ENCODE results near the gene ISL2. TPM values are rescaled to one million over a fixed set of nuclear protein-coding genes. Genes with fewer than 3 reads are reported as not detected.
A peak's percentile ranks its signal among the peaks of the same experiment; 100 is the strongest.

Gene ISL2
- total and polyA plus RNA-seq, 9 of the 15 experiments (the other 6 are each of a cell fraction or from before 2014, with no cell fraction given), result 0.15 to 23.7 (median 4.0) TPM

GRCh38 chr15:76338486-76339304, 2.1 kb downstream of the ISL2 start (continued):
- TF ChIP-seq ZNF407 (IDR thresholded peaks at IDR 0.05; ENCODE audit: low read depth) (peak; percentile 29; the same call in 1 of the 2 replicates), FOXM1 (IDR thresholded peaks at IDR 0.05; ENCODE audit: low read depth) (no peak), FOXM1 (CRISPR knock-in tag; IDR thresholded peaks at IDR 0.05; ENCODE audit: low read depth) (0 out of 2 replicates have a peak, but pooled peaks have one; percentile 1), NKRF (IDR thresholded peaks at IDR 0.05; ENCODE audit: borderline replicate concordance) (peak; percentile 37; the same call in 1 of the 2 replicates), ZNF445 (CRISPR knock-in tag; IDR thresholded peaks at IDR 0.05; ENCODE audit: low read depth) (no peak), ARNT (IDR thresholded peaks at IDR 0.05) (no peak), SNAPC5 (CRISPR knock-in tag; IDR thresholded peaks at IDR 0.05) (no peak), SAFB (IDR thresholded peaks at IDR 0.05; ENCODE audit: borderline replicate concordance, low read depth, low read length) (no peak), NR4A1 (CRISPR knock-in tag; IDR thresholded peaks at IDR 0.05) (no peak), NR4A1 (tag; IDR thresholded peaks at IDR 0.05) (no peak), CBFA2T3 (IDR thresholded peaks at IDR 0.05) (no peak), RBBP5 (IDR thresholded peaks at IDR 0.05; ENCODE audit: borderline replicate concordance, insufficient read depth, low read length, poor library complexity, severe bottlenecking) (peak; percentile 12), HCFC1 (IDR thresholded peaks at IDR 0.05; ENCODE audit: low read depth, low read length) (0 out of 2 replicates have a peak, but pooled peaks have one; percentile 16), ETV5 (CRISPR knock-in tag; IDR thresholded peaks at IDR 0.05; ENCODE audit: low read depth) (no peak), GATAD2B (IDR thresholded peaks at IDR 0.05; ENCODE audit: borderline replicate concordance) (0 out of 2 replicates have a peak, but pooled peaks have one; percentile 22), POLR2H (tag; IDR thresholded peaks at IDR 0.05; ENCODE audit: low read depth) (no peak), USF1 (CRISPR knock-in tag; IDR thresholded peaks at IDR 0.05) (no peak)
